Lung microvascular endothelial cell (primary cell): Measurements from ENCODE around the gene LRRC38. TPM values are rescaled to one million over a fixed set of nuclear protein-coding genes. Genes with fewer than 3 reads are reported as not detected.
A peak's percentile ranks its signal among the peaks of the same experiment; 100 is the strongest.

Experiments used
- DNase-seq, 2 donors: peaks; one replicate each; pipeline versions ENCODE4 v3.0.0 to v3.0.0-alpha.2; 2010; ENCODE audit warnings: low read depth in 2 of 2
- total RNA-seq: library from RNA; depleted of rRNA; stranded (reverse); fragments of >200 nt; gene quantifications from 2 replicates; pipeline ENCODE4 v1.2.1, GENCODE V29; 2014

The LRRC38 gene
- total RNA-seq, 1 donor from 2014 or later = 0.40 TPM

DNA sequence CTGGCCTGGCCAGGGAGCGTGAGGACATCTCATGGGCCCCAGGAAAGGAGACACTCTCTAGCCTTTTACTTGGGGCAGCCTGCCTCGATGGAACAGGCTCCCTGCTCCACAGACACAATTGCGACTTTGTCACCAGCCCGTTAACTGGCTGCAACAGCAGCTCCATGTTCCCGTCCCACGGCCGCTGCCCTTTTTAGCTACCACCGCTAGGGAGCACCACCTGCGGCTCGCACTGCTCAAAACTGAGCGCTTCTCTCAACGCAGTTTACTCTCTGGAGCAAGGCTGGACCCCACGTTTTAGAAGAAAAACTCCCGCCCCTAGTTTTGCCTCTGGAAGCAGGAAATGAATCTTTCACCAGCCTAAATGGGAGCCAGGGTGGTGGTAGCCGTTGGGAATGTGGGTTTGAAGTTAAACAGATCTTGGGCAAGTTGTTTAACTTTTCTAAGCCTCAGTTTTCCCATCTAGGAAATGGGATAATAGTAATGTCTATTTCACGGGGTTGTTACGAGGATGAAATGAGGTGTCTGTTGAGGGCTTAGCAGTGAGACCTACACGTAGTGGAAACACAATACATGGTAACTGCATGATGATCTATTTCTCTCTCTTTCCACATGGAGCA, 3.5 kb upstream of the LRRC38 start:
- DNase-seq = peak in 1 of 2 donors; percentile 73

DNA sequence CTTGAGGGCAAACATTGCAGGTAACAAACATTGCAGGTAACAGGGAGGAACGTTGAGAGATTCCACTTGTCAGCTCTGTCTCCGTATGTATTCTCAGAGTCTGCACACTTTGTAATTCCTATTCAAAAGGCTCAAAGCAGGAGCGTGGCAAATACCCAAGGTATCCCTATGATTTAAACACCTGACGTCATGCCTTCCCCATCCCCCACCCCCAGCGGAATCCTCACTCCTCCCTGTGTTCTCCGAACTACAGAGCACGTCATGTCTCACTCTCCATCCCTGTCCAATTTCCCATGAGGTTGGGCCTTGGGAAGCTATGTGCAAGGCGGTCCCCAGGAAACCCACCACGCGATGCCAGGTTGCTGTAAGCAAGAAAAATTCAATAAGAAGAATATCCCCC, 2.8 kb upstream of the LRRC38 start:
- no peak for DNase-seq

DNA sequence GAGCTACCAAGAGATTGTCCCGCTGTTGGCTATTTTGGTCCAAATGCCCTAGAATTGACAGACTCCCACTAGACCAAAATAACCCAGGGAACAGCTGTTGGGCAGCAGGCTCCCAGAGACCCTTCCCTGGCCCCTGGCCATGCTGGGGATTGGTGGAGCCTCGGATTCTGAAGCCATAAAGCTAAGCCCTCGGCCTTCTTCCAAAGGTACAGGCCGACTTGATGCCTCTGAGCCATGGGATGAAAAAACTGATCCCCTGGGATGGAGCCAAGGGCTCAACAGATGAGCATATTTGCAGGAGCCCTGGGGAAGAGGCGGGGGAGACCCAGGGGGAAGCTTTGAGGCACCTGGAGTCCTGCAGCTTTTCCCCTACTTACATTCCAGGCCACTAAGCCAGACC, 1.0 kb upstream of the LRRC38 start:
- DNase-seq = no peak

DNA sequence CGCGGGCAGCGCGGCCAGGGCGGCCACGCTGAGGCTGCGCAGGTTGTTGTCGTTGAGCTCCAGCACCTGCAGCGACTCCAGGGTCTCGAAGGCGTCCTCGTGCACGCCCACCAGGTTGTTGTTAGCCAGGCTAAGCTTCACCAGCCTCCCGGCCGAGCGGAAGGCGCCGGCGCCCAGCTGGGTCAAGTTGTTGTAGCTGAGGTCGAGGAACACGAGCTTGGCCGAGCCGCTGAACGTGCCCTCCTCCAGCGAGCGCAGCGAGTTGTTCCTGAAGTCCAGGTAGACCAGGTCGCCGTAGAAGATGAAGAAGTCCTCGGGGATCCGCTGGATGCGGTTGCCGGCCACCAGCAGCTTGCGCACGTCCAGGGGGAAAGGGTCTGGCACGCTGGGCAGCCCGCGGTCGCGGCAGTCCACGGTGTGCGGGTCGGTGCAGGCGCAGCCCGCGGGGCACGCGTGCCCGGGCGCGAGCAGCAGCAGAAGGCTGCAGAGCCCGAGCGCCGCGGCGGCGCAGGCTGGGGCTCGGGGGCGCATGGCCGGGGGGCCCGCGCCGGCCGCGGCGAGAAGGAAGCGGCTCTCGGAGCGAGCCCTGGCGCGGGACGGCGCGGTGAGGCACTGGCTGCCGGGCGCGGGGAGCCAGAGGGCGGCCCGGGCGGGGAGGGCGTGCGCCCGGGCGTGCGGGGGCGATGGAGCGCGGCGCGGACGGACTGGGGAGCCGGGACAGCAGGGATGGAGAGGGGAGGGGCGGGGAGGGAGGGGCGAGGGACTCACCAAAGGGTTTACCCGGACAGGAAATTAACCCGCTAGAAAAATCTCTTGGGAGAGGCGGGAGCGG, 524 bp downstream of the LRRC38 start:
- peak in 1 of 2 donors; percentile 35 for DNase-seq

DNA sequence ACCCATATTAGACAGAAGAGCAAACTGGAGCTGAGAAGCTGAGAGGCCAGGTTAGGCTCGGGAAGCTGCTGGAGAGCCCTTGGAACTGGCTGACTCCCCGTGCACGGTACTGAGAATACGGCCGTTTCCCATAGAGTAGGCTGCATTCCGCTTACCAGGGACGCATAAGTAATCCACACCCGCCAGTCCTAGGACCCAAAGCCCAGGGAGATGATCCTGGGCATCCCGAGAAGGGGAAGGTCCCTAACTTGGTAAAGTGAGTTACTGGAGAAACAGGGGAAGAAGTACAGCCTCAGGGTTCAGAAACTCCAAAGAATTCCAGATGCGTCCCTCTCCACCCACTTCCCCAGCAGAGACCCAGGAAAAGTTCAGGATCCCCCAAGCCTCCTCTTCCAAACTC, 1.3 kb downstream of the LRRC38 start:
- DNase-seq = peak in 1 of 2 donors; percentile 14

DNA sequence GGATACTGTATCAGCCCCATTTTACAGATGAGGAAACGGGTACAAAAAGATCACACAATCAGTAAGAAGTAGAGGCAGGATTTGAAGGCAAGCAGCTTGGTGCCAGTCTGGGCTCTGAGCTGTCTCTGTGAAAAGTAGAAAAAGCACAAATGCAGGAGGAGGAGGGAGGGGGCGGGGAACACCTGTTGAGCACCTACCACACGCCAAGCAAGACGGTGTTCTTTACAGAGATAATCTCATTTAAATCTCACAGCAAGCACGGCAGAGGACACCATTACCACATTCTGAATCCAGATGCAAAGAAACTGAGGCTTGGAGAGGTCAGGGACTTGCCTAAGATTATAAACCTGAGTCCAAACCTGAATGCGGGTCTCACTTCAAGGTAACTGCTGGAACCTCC, 3.3 kb downstream of the LRRC38 start:
- no peak for DNase-seq

DNA sequence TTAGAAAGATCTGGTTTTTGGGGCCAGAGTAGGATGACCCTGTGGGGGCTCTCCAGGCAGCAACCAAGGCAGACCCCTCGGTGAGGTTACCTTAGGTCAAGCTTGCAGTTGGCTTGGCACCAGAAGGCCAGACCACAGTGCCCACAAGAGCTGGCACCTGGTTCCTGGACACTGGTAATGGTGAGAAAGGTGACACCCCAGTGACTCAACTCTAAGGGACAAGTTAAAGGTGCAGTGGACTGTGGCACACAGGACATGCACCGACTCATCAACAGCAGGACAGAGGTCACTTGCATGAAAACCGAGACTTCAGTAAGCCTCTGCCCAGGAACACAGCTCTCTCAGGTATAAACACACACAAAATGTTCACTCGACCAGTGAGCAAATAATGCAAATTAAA, 6.7 kb downstream of the LRRC38 start:
- DNase-seq = no peak

DNA sequence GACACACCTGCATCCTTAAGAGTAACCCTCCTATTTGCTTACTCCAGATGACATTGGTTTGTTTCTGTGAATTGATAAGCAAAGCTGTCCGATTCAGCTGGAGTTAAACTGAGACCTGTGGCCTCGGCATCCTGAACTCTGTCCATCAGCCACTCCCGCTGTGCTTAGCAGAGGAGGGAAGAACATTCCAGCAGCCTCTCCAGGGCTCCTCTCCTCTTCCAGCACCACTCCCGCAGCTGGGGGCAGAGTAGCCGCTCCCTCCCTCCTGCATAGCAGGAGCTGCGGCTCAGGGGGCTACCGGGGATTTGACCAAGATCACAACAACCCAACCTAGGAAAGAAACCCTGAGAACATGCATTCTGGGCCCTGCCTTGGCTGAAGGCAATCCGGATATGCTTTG, 8.8 kb downstream of the LRRC38 start:
- no peak for DNase-seq

DNA sequence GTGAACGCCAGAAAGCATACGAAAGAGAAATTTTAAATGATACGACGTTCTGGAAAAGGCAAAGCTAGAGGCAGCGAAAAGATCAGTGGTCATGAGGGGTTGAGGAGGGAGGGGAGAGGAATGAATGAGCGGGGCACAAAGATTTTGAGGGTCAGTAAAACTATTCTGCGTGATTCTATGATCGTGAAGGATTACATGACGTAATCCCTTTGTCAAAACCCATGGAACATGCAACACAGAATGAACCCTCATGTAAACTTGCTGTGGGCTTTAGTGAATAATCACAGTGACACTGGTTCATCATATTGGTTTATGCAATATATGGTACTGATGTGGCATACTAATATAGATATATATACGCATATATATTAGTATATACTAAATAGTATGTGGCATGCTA, 13.0 kb downstream of the LRRC38 start:
- DNase-seq = no peak

DNA sequence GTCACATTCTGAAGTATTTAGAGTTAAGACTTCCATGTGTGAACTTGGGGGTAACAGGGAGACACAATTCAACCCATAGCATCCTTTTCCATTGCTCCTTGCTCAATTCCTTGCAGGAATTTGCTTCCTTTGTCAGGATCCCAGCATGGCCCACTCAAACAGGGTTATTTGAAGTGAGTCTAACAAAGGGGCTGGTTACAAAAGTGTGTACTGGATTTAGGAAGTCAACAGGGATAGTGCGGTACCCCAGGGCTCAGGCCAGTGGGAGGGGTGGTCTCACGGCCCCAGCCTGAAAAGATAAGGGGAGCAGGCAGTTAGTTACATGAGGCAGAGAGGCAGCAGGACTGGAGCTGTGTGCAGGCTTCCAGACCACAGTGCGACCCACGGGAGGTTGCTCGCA, 14.4 kb downstream of the LRRC38 start:
- no peak for DNase-seq

DNA sequence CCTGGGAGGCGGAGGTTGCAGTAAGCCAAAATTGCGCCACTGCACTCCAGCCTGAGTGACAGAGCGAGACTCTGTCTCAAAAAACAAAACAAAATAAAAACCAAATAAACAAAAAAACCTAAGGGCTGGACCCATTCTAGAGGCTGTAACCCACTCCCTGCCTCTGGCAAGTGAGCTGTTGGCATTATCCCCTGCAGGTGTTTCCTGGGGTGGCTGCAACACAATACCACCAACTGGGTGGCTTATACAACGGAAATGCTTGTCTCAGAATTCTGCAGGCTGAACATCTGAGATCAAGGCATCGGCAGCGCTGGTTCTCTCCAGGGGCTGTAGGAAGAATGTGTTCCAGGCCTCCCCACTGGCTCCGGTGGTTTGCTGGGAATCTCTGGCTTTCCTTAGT, 15.2 kb downstream of the LRRC38 start:
- peak in 1 of 2 donors; percentile 20 for DNase-seq

DNA sequence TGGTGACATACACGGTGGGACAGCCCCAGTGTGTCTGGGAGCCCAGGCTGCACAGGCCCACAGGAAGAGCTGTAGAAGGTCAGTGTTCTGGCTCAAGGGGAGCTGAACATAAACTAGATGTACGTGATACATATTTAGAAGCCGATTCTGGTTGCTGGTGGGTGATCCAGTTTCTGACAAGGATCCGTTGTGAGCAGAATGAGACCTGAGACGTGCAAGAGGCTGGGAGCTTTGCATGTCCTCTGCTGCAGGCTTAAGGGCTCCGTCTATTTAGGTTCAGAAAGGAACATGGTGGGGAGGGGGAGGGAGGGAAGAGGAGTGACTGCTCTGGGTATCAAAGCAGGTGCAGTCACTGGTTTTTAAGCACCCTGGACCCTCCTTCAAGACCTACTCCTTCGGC, 18.6 kb downstream of the LRRC38 start:
- no peak for DNase-seq

DNA sequence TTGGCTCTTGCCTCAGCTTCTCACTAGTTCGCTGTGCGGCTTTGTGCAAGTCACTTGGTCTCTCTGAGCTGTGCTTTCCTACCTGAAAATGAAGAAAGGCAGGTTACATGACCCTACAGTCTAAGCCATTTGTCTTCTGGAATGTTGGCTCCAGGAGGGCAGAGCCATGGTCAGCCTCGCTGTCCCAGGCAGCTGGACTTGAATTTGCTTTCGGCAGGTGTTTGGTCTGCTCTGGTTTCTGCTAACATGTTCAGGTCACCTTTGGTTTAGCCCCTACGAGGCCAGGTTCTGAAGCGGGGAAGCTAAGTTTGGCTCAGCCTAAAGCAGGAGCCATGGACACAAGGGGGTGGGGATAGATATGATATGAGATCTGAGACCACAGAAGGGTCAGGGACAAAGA, 19.1 kb downstream of the LRRC38 start:
- no peak for DNase-seq

DNA sequence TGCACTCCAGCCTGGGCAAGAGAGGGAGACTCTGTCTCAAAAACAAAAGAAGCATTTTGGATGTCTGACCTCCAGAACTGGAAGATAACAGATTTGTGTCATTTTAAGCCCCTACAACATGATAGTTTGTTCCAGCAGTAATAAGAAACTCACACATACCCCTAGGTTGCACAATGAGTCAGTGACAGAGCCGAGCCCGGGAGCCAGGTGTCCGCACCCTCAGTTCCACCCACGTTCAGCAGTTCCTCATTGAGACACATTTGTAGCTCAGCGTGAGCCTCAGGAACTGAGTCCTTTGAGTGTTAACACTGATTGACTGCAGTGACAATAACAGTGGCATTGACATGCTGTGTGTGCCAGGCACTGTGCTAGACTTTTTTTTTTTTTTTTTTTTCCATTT, 19.8 kb downstream of the LRRC38 start:
- no peak for DNase-seq

DNA sequence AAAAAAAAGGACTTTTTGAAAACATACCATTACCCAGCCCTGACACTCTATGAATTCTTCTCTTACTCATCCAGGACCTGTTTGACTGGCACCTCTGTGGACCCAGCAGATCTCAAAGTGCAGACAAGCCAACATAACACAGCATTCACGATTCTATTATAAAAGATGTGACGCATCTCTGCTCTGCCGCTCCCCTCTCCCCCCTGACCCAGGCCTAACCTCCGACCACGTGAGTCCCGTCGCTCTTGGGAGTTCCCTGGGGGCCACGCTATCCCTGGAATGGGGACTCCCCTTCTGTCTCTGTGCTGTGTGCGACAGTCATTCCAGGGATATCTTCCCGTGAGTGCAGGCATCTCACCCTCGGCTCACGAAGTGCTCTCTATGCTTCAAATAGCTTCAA, 21.1 kb downstream of the LRRC38 start:
- DNase-seq = no peak

DNA sequence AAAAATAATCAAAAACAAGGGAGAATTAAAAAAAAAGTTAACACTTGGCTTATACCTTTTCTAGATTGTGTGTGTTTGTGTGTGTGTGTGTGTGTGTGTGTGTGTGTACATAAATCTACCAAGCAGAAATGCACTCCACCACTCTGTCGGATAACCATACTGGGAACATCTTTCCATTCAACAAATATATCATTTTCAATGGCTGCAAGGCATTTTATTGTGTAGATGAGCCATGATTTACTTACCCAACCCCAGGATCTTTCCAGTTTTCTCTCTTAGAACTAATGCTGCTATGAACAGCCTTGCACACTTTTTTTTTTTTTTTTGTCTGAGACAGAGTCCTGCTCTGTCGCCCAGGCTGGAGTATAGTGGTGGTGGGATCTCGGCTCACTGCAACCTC, 25.8 kb downstream of the LRRC38 start:
- DNase-seq = no peak

DNA sequence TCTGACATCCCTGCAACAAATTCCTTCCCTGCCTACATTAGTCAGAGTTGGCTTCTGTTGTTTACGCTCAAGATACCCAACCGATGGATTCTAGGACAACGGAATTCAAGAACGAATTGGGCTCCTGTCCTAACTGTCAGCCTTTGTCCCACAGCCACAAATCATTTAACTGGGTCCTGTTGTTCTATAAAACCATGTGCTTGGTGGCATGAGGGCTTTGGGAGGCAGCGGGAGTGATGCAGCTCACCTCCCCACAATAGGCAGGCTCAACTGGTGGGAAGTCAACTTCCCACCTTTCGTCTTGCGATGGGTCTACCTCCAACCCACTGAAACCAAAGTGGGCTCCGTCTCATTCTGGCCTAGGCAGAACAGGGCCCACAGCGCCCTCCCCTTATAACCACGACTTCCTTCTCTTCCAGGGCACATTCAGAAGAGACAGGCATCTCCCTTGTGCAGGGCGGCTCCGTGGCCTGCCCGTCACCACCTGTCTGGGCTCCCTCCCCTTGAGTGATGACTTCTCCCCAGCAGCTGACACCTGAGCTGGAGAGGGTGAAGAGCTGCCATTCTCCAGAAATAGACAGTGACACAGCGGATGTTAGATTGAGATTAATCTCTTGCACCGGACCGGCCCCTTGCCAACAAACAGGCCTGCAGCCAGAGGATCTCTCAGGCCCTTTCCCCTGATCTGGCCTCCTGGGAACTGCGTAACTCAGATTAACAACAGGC, 26.5 kb downstream of the LRRC38 start:
- DNase-seq = no peak

DNA sequence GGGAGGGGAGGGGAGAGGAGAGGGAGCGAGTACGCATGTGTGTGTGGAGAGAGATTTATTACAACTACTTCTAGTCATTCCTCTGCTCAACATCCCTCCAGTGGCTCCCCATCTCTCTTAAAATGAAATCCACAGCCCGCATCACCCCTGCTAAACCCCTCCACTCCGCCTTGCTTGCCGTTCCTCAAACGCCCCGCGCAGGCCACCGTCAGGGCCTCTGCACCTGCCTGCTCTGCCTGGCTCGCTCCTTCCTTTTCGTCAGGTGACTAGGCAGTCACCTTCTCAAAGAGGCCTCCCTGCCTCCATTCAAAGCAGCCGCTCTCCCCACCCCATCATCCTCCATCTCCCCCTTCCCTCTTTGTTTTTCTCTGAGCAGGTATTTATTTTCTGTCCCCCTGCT, 29.9 kb downstream of the LRRC38 start:
- no peak for DNase-seq

DNA sequence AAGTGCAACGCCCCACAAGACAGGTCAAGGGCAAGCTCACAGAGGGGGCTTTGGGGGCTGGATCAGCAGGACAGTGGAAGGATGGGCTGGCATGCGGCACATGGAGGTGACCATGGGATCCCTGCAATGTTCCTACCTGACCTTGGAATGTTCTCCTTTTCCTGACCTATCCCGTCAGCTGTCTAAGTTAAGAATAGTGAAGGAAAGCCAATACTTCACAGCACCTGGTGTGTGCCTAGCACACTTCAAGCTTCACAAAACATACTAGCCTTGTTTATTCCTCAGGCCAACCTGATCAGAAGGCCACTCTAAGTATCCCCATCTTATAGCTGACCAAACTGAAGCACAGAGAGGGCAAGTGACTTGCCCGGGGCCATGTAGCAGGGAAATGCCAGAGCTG, 31.2 kb downstream of the LRRC38 start:
- DNase-seq = no peak

DNA sequence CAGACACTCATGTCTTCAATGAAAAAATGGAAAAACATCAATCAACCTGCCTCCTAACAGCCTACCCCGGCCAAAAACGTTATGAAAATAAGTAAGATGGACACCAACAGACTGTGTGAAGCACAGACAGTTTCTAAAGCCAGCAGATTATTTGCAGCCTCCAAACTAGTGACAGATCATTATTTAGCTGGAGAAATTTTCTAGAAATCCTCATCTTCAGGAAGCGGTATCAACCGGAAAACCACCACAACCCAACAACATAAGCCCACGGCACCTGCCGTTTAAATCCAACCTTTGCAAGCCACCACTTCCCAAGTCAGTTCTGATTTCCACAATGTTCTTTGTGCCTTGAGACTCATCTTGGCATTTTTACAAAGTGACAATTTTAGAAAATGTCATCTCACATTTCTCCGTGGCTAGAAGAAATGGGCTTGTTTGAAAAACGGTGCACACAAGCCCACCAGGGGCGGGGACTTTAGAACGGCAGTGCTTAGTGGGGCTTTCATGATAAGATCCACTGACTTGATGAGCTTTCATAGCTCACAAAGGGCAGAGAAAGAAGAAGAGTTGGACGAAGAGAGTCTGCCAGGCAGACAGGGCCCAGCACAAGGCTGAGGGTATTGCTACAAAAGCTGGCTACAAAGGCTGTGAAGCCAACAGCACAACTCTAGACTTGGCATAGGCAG, 34.5 kb downstream of the LRRC38 start:
- no peak for DNase-seq

DNA sequence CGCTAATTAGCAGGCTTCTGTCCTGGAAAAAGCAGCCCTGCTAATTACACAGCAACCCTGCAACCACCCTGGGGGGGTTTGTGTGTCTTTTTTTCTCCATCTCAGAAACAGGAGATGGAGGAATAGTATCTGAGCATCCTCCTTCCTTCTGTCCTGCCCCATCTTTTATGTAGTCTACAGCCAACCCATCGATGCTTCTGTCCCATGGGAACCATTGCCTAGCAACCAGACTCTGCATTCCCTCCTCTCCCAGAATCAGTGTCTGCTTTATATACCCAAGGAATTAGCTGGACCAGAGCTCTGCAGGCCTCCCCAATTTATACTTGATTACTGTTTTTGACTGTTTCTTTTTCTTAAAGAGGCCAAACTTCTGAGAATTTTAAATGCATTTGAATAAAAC, 35.1 kb downstream of the LRRC38 start:
- no peak for DNase-seq

DNA sequence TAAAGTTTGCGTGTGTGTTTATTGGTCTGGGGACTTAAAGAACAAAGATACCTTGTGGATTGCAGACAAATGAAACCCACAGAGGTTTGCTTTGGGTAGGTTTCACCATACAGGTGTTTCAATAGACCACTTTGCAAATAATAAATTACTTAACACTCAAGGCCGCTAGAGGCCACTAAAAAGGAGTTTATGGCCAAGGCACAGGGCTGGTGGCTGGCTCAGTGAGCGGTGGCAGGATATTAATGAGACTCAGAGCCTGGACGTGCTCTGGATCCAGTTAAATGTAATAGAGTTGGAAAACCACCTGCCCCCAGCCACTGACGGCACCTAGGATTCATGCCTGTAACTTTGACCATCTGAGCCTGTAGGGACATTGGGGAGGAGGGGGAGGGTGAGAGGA, 44.5 kb downstream of the LRRC38 start:
- peak in 1 of 2 donors; percentile 65 for DNase-seq
